ENCODE results near the gene PLEKHG5. TPM values are rescaled to one million over a fixed set of nuclear protein-coding genes. Genes with fewer than 3 reads are reported as not detected.

PLEKHG5 gene
- total and polyA plus RNA-seq, 10 of the 15 experiments (the other 5 are each of a cell fraction or from before 2014, with no cell fraction given): 0.04 to 1.1 (median 0.18) TPM; not detected in 1

DNA sequence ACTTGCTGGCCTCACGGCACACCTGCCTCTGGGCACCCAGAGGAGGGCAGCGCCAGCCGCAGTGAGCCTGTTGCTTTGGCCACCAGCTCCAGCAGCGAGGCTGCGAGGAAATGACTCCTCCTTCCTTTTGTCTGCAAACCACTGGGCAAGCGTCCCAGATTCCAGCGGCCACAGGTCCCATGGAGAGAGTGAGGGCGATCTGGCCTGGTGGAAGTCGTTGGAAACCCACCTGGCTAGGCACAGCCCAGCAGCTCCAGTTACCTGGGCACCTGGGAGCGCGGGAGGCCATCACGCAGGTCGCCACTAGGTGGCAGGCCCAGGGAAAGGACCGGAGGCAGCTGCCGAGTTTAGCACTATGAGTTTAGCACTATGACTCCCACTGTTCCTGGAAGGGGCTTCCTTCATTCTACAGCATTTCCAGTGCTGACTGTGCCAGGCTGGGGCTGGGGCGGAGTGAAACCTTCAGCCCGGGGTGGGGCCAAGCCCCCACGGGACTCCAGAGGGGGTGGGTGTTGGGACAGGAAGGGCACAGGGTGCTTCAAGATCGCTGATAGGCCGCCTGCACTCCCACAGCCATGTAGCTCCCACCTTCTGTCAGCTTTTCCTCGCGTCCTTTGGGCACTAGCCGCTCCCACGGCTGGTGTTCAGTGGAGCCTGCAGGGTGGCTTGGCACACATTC lies 68.0 kb downstream of the PLEKHG5 start:
- POLR2A ChIA-PET: interaction anchor here (1.3 kb wide), 1 partner anchor 14 kb away, joined by 3 read pairs; no protein-coding TSS in a partner anchor
- Histone ChIP-seq H3K79me2 (ENCODE audit: control insufficient read depth, insufficient read depth, low read length) (no peaks in the 10 kb centered on the region), H3K9ac (ENCODE audit: control insufficient read depth, insufficient read depth, low read length) (no peak overlapping the region), H3K27me3 (replicated peaks in 1 of 2; ENCODE audit: control insufficient read depth in 2 of 2, insufficient read depth in 2 of 2, low read length in 1 of 2) (peaks cover 18 to 22% of the 10 kb centered on the region in 2 experiments; a peak in 3 of 4 replicates), H3K4me1 (ENCODE audit: control insufficient read depth, insufficient read depth, low read length) (peaks cover 10% of the 10 kb centered on the region), H3K36me3 (ENCODE audit: control insufficient read depth in 2 of 2, insufficient read depth in 2 of 2, low read length in 1 of 2) (no peaks in the 10 kb centered on the region), H4K20me1 (ENCODE audit: control insufficient read depth, insufficient read depth) (no peaks in the 10 kb centered on the region; the same call in 1 of the 2 replicates), H3K27ac (ENCODE audit: control insufficient read depth, insufficient read depth) (no peak overlapping the region), H3K4me3 (no peak overlapping the region), H3K9me3 (replicated peaks; ENCODE audit: control insufficient read depth, insufficient read depth, low read length) (no peaks in the 10 kb centered on the region), H2AFZ (ENCODE audit: control insufficient read depth, low read depth, low read length) (no peak overlapping the region), H3K4me2 (ENCODE audit: control insufficient read depth, insufficient read depth) (no peak overlapping the region)
- 13% methylated on average over 24 of the region's 24 CpGs for WGBS (ENCODE audit: insufficient coverage, insufficient replicate concordance, low lambda C conversion rate, missing lambda C conversion rate)
- in situ Hi-C loops (cut with MboI): no loop called here
- RAD21 ChIA-PET (ENCODE audit: unreplicated experiment): interaction anchor here (0.7 to 3.9 kb wide), 4 partner anchors 15 to 34 kb away, joined by 3 to 44 read pairs (median 3); no protein-coding TSS in a partner anchor
- FAIRE-seq (peak; percentile 98), DNase-seq (ENCODE audit: low read depth, low spot score) (no peak), ATAC-seq (peak; percentile 75)
- SMC1A ChIA-PET (ENCODE audit: uncharacterized antibody, unreplicated experiment): interaction anchor here (0.6 to 2.3 kb wide), 4 partner anchors 10 to 68 kb away, joined by 3 to 17 read pairs (median 4); partner anchors contain the start of gene PLEKHG5
- BruUV-seq (replicated peaks): no TSS peak
- CTCF ChIA-PET: interaction anchor here (0.6 to 10.9 kb wide), 21 partner anchors 10 to 314 kb away, joined by 3 to 137 read pairs (median 4); partner anchors contain the start of gene ACOT7
- intact Hi-C loops (cut with micrococcal nuclease; ENCODE audit: unreplicated experiment): no loop called here
- TF ChIP-seq ZZZ3 (IDR thresholded peaks at IDR 0.05; ENCODE audit: control insufficient read depth, insufficient read length, low read depth) (no peak), RAD21 (IDR thresholded peaks at IDR 0.05; ENCODE audit: insufficient read depth, low read depth, low read length) (peak; percentile 52), HCFC1 (IDR thresholded peaks at IDR 0.05; ENCODE audit: low read length) (no peak), NFYB (IDR thresholded peaks at IDR 0.05; ENCODE audit: insufficient read depth, low read depth, low read length) (no peak), RAD51 (IDR thresholded peaks at IDR 0.05) (no peak), ZBED1 (IDR thresholded peaks at IDR 0.05; ENCODE audit: borderline replicate concordance) (no peak), EZH2 (IDR thresholded peaks at IDR 0.05; ENCODE audit: borderline replicate concordance, control insufficient read depth, low read depth, low read length) (0 out of 2 replicates have a peak, but pooled peaks have one; percentile 2), FOXK2 (IDR thresholded peaks at IDR 0.05) (no peak), SIX5 (IDR thresholded peaks at IDR 0.05; ENCODE audit: low read depth, low read length, severe bottlenecking) (no peak)
- TF ChIP-seq, protein P1, sequence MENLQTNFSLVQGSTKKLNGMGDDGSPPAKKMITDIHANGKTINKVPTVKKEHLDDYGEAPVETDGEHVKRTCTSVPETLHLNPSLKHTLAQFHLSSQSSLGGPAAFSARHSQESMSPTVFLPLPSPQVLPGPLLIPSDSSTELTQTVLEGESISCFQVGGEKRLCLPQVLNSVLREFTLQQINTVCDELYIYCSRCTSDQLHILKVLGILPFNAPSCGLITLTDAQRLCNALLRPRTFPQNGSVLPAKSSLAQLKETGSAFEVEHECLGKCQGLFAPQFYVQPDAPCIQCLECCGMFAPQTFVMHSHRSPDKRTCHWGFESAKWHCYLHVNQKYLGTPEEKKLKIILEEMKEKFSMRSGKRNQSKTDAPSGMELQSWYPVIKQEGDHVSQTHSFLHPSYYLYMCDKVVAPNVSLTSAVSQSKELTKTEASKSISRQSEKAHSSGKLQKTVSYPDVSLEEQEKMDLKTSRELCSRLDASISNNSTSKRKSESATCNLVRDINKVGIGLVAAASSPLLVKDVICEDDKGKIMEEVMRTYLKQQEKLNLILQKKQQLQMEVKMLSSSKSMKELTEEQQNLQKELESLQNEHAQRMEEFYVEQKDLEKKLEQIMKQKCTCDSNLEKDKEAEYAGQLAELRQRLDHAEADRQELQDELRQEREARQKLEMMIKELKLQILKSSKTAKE (IDR thresholded peaks at IDR 0.05; ENCODE audit: low read depth, poor library complexity, severe bottlenecking): no peak
- TF ChIP-seq, protein P2, sequence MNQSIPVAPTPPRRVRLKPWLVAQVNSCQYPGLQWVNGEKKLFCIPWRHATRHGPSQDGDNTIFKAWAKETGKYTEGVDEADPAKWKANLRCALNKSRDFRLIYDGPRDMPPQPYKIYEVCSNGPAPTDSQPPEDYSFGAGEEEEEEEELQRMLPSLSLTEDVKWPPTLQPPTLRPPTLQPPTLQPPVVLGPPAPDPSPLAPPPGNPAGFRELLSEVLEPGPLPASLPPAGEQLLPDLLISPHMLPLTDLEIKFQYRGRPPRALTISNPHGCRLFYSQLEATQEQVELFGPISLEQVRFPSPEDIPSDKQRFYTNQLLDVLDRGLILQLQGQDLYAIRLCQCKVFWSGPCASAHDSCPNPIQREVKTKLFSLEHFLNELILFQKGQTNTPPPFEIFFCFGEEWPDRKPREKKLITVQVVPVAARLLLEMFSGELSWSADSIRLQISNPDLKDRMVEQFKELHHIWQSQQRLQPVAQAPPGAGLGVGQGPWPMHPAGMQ (IDR thresholded peaks at IDR 0.05; ENCODE audit: borderline replicate concordance): no peak
- TF ChIP-seq, protein P3, sequence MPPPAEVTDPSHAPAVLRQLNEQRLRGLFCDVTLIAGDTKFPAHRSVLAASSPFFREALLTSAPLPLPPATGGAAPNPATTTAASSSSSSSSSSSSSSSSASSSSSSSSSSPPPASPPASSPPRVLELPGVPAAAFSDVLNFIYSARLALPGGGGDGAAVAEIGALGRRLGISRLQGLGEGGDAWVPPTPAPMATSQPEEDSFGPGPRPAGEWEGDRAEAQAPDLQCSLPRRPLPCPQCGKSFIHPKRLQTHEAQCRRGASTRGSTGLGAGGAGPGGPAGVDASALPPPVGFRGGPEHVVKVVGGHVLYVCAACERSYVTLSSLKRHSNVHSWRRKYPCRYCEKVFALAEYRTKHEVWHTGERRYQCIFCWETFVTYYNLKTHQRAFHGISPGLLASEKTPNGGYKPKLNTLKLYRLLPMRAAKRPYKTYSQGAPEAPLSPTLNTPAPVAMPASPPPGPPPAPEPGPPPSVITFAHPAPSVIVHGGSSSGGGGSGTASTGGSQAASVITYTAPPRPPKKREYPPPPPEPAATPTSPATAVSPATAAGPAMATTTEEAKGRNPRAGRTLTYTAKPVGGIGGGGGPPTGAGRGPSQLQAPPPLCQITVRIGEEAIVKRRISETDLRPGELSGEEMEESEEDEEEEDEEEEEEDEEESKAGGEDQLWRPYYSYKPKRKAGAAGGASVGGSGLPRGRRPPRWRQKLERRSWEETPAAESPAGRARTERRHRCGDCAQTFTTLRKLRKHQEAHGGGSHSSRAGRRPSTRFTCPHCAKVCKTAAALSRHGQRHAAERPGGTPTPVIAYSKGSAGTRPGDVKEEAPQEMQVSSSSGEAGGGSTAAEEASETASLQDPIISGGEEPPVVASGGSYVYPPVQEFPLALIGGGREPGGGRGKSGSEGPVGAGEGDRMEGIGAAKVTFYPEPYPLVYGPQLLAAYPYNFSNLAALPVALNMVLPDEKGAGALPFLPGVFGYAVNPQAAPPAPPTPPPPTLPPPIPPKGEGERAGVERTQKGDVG (CRISPR knock-in tag; IDR thresholded peaks at IDR 0.05): no peak
- TF ChIP-seq, protein P4, sequence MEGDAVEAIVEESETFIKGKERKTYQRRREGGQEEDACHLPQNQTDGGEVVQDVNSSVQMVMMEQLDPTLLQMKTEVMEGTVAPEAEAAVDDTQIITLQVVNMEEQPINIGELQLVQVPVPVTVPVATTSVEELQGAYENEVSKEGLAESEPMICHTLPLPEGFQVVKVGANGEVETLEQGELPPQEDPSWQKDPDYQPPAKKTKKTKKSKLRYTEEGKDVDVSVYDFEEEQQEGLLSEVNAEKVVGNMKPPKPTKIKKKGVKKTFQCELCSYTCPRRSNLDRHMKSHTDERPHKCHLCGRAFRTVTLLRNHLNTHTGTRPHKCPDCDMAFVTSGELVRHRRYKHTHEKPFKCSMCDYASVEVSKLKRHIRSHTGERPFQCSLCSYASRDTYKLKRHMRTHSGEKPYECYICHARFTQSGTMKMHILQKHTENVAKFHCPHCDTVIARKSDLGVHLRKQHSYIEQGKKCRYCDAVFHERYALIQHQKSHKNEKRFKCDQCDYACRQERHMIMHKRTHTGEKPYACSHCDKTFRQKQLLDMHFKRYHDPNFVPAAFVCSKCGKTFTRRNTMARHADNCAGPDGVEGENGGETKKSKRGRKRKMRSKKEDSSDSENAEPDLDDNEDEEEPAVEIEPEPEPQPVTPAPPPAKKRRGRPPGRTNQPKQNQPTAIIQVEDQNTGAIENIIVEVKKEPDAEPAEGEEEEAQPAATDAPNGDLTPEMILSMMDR (IDR thresholded peaks at IDR 0.05 in 2 of 3, conservative IDR thresholded peaks at IDR 0.05 in 1 of 3; ENCODE audit: control insufficient read depth in 2 of 3, extremely low read depth in 1 of 3, insufficient read depth in 1 of 3, low read depth in 3 of 3, low read length in 3 of 3): peak; percentile 80 to 91 (median 85)

Measured in GM12878 (cell line).